ENCODE results near the gene SCUBE1.

SCUBE1 gene

GRCh38 chr22:43256569-43256968, 86.6 kb downstream of the SCUBE1 start:
- no peak for TF ChIP-seq CREB1 (IDR thresholded peaks at IDR 0.05; ENCODE audit: low read depth)

GRCh38 chr22:43255299-43255698, 87.9 kb downstream of the SCUBE1 start:
- TF ChIP-seq REST (IDR thresholded peaks at IDR 0.05; ENCODE audit: low read depth) (no peak), TAF1 (IDR thresholded peaks at IDR 0.05; ENCODE audit: low read depth) (no peak), CEBPB (IDR thresholded peaks at IDR 0.05) (no peak), EP300 (IDR thresholded peaks at IDR 0.05; ENCODE audit: borderline replicate concordance) (no peak), EGR1 (IDR thresholded peaks at IDR 0.05) (no peak), NFIC (IDR thresholded peaks at IDR 0.05) (no peak), RAD21 (IDR thresholded peaks at IDR 0.05; ENCODE audit: low read depth) (no peak), TEAD4 (IDR thresholded peaks at IDR 0.05) (no peak)

- no peak for TF ChIP-seq USF1 (IDR thresholded peaks at IDR 0.05)
- no peak for TF ChIP-seq YY1 (IDR thresholded peaks at IDR 0.05; ENCODE audit: low read depth)
- TF ChIP-seq ZBTB7A (IDR thresholded peaks at IDR 0.05; ENCODE audit: low read depth), result no peak
- TF ChIP-seq RAD21 (IDR thresholded peaks at IDR 0.05; ENCODE audit: low read depth), result no peak
- no peak for TF ChIP-seq EGR1 (IDR thresholded peaks at IDR 0.05)
- TF ChIP-seq CEBPB (IDR thresholded peaks at IDR 0.05), result no peak
- TF ChIP-seq EP300 (IDR thresholded peaks at IDR 0.05; ENCODE audit: borderline replicate concordance), result no peak
- TF ChIP-seq TCF12 (IDR thresholded peaks at IDR 0.05; ENCODE audit: low read depth), result no peak
- TF ChIP-seq REST (IDR thresholded peaks at IDR 0.05; ENCODE audit: low read depth), result no peak
- TF ChIP-seq CREB1 (IDR thresholded peaks at IDR 0.05; ENCODE audit: low read depth), result no peak
- TF ChIP-seq TAF1 (IDR thresholded peaks at IDR 0.05; ENCODE audit: low read depth), result no peak
- TF ChIP-seq FOXM1 (IDR thresholded peaks at IDR 0.05; ENCODE audit: borderline replicate concordance, low read depth), result no peak
- no peak for TF ChIP-seq NFIC (IDR thresholded peaks at IDR 0.05)
- TF ChIP-seq TEAD4 (IDR thresholded peaks at IDR 0.05), result no peak
- no peak for TF ChIP-seq MAX (IDR thresholded peaks at IDR 0.05)
Observed at GRCh38 chr22:43253839-43254238, 89.3 kb downstream of the SCUBE1 start.

- no peak; the same call in 1 of the 2 replicates for TF ChIP-seq USF1 (IDR thresholded peaks at IDR 0.05)
- no peak for TF ChIP-seq REST (IDR thresholded peaks at IDR 0.05; ENCODE audit: low read depth)
- no peak for TF ChIP-seq TCF12 (IDR thresholded peaks at IDR 0.05; ENCODE audit: low read depth)
- no peak for TF ChIP-seq TEAD4 (IDR thresholded peaks at IDR 0.05)
- TF ChIP-seq YY1 (IDR thresholded peaks at IDR 0.05; ENCODE audit: low read depth), result no peak
- no peak for TF ChIP-seq FOXM1 (IDR thresholded peaks at IDR 0.05; ENCODE audit: borderline replicate concordance, low read depth)
- no peak for TF ChIP-seq CEBPB (IDR thresholded peaks at IDR 0.05)
- TF ChIP-seq EP300 (IDR thresholded peaks at IDR 0.05; ENCODE audit: borderline replicate concordance), result no peak
- no peak for TF ChIP-seq RAD21 (IDR thresholded peaks at IDR 0.05; ENCODE audit: low read depth)
- no peak for TF ChIP-seq MAX (IDR thresholded peaks at IDR 0.05)
- TF ChIP-seq EGR1 (IDR thresholded peaks at IDR 0.05), result no peak
- TF ChIP-seq CREB1 (IDR thresholded peaks at IDR 0.05; ENCODE audit: low read depth), result no peak
- no peak for TF ChIP-seq NFIC (IDR thresholded peaks at IDR 0.05)
- no peak for TF ChIP-seq TAF1 (IDR thresholded peaks at IDR 0.05; ENCODE audit: low read depth)
- no peak for TF ChIP-seq ZBTB7A (IDR thresholded peaks at IDR 0.05; ENCODE audit: low read depth)
Observed at GRCh38 chr22:43252319-43252718, 90.9 kb downstream of the SCUBE1 start.
